Breast epithelium (tissue), 4 donors: ENCODE measurements around the gene RRP1. TPM values are rescaled to one million over a fixed set of nuclear protein-coding genes. Genes with fewer than 3 reads are reported as not detected.

Experiments used
- DNase-seq, 2 donors: peaks; one replicate each; pipeline ENCODE4 v3.0.0-alpha.2; 2019; ENCODE audit warnings: low spot score in 2 of 2
- H3K27ac ChIP-seq, 2 donors: fragments of 200-600 bp; sonication (generic) in 1 of 2; one replicate each; pipeline ENCODE4 v1.5.1; 2016 to 2019; ENCODE audit warnings: mild to moderate bottlenecking in 1 of 2
- H3K27me3 ChIP-seq, 2 donors: fragments of 200-600 bp; sonication (generic) in 1 of 2; one replicate each; pipeline versions ENCODE4 v1.5.1 to v1.6.0; 2017 to 2019; ENCODE audit warnings: control low read depth in 1 of 2, mild to moderate bottlenecking in 1 of 2
- H3K36me3 ChIP-seq: fragments of 200-600 bp; one replicate; pipeline ENCODE4 v1.5.1; 2019
- H3K4me1 ChIP-seq, 2 donors: fragments of 200-600 bp; sonication (generic); one replicate each; pipeline ENCODE4 v1.5.1; 2016 to 2019; ENCODE audit warnings: control low read depth in 1 of 2
- H3K4me3 ChIP-seq, 3 donors: fragments of 200-600 bp; sonication (generic); 1 replicate in 2 of 3; 2 replicates in 1 of 3; pipeline ENCODE4 v1.5.1; 2016 to 2019; ENCODE audit warnings: mild to moderate bottlenecking in 3 of 3, moderate library complexity in 2 of 3
- H3K9me3 ChIP-seq, 2 donors: fragments of 200-600 bp; sonication (generic) in 1 of 2; one replicate each; pipeline ENCODE4 v1.5.1; 2016 to 2019; ENCODE audit warnings: control low read depth in 1 of 2
- CTCF ChIP-seq, 3 donors: fragments of 450-650 bp; IDR thresholded peaks; one replicate each; pipeline ENCODE4 v1.5.1; 2016 to 2017; ENCODE audit warnings: antibody characterized with exemption in 3 of 3, mild to moderate bottlenecking in 3 of 3, moderate library complexity in 3 of 3
- POLR2A ChIP-seq: fragments of 450-650 bp; IDR thresholded peaks from one replicate; pipeline ENCODE4 v1.6.1; 2016; ENCODE audit warnings: antibody characterized with exemption, mild to moderate bottlenecking, moderate library complexity
- POLR2AphosphoS5 ChIP-seq, 3 donors: sonication (generic); formaldehyde crosslinking; IDR thresholded peaks; one replicate each; pipeline ENCODE4 v1.6.1; 2017; ENCODE audit warnings: antibody characterized with exemption in 3 of 3
- intact Hi-C: fragments of 100-400 bp; cut with DNase I; formaldehyde crosslinking; loops from one replicate; pipeline ENCODE4 v1.15.1; 2023; ENCODE audit warnings: low total_unique reads
- total RNA-seq, 3 donors: library from RNA; depleted of rRNA; stranded (reverse); fragments of >200 nt; gene quantifications; one replicate each; pipeline ENCODE4 v1.1.0, GENCODE V29; 2016

Gene RRP1
- total RNA-seq, 3 donors from 2014 or later, result 15.4 to 22.9 (median 16.5) TPM

- Histone ChIP-seq H3K9me3 (no peaks in the 10 kb centered on the region), H3K4me1 (no peaks in the 10 kb centered on the region), H3K27ac (no peak overlapping the region), H3K36me3 (peaks cover 13% of the 10 kb centered on the region), H3K27me3 (no peaks in the 10 kb centered on the region), H3K4me3 (no peak overlapping the region)
- DNase-seq, result no peak
- no peak for TF ChIP-seq POLR2A
- TF ChIP-seq CTCF (IDR thresholded peaks at IDR 0.05), result no peak
- TF ChIP-seq POLR2AphosphoS5 (IDR thresholded peaks at IDR 0.05), result no peak
- intact Hi-C loops, result no loop called here
These were observed 11.8 kb downstream of the RRP1 start for GRCh38 chr21:43801006-43801783.

GRCh38 chr21:43802713-43803313 lies 13.4 kb downstream of the RRP1 start:
- intact Hi-C loops, result no loop called here
- no peak for TF ChIP-seq POLR2A
- TF ChIP-seq POLR2AphosphoS5 (IDR thresholded peaks at IDR 0.05), result no peak
- no peak for TF ChIP-seq CTCF (IDR thresholded peaks at IDR 0.05)

GRCh38 chr21:43803558-43804300 lies 14.4 kb downstream of the RRP1 start:
- H3K36me3 ChIP-seq, result peaks cover 2% of the 10 kb centered on the region
- intact Hi-C loops, result no loop called here

More at GRCh38 chr21:43802713-43803313, 13.4 kb downstream of the RRP1 start:
- DNase-seq, result no peak
- H3K27ac ChIP-seq, result no peak overlapping the region
- H3K4me3 ChIP-seq, result no peak overlapping the region
- no peaks in the 10 kb centered on the region for H3K9me3 ChIP-seq
- peaks cover 12% of the 10 kb centered on the region for H3K36me3 ChIP-seq
- H3K27me3 ChIP-seq, result no peaks in the 10 kb centered on the region
- no peaks in the 10 kb centered on the region for H3K4me1 ChIP-seq

GRCh38 chr21:43805275-43805800 lies 16.0 kb downstream of the RRP1 start:
- TF ChIP-seq POLR2A (no peak), POLR2AphosphoS5 (IDR thresholded peaks at IDR 0.05) (no peak), CTCF (IDR thresholded peaks at IDR 0.05) (no peak)
- no peaks in the 10 kb centered on the region for H3K36me3 ChIP-seq

More at GRCh38 chr21:43803558-43804300, 14.4 kb downstream of the RRP1 start:
- no peak overlapping the region for H3K4me3 ChIP-seq
- no peaks in the 10 kb centered on the region for H3K9me3 ChIP-seq
- no peak overlapping the region for H3K27ac ChIP-seq
- H3K4me1 ChIP-seq, result no peaks in the 10 kb centered on the region
- TF ChIP-seq CTCF (IDR thresholded peaks at IDR 0.05) (no peak), POLR2A (no peak), POLR2AphosphoS5 (IDR thresholded peaks at IDR 0.05) (no peak)
- H3K27me3 ChIP-seq, result no peaks in the 10 kb centered on the region
- no peak for DNase-seq

More at GRCh38 chr21:43805275-43805800, 16.0 kb downstream of the RRP1 start:
- H3K9me3 ChIP-seq, result no peaks in the 10 kb centered on the region
- intact Hi-C loops, result no loop called here
- no peak overlapping the region for H3K27ac ChIP-seq
- no peaks in the 10 kb centered on the region for H3K27me3 ChIP-seq
- DNase-seq, result no peak
- H3K4me1 ChIP-seq, result peaks cover 0 to 6% of the 10 kb centered on the region in 2 donors
- no peak overlapping the region for H3K4me3 ChIP-seq
